Adipocyte (in vitro differentiated cells): ENCODE measurements around the gene PEAK1.

ENCODE experiments used
- DNase-seq: peaks from one replicate; pipeline ENCODE4 v3.0.0-alpha.2; 2015; ENCODE audit warnings: low read depth
- H3K27me3 ChIP-seq: replicated peaks from 2 replicates; pipeline ENCODE4 v1.7.0; 2013; ENCODE audit warnings: mild to moderate bottlenecking, low read length, moderate library complexity; ENCODE audit not compliant: control insufficient read depth, insufficient read depth
- H3K36me3 ChIP-seq: 2 replicates; pipeline ENCODE4 v1.7.0; 2013; ENCODE audit warnings: low read length, mild to moderate bottlenecking, moderate library complexity; ENCODE audit not compliant: control insufficient read depth, insufficient read depth, severe bottlenecking
- H3K4me1 ChIP-seq: 2 replicates; pipeline ENCODE4 v1.7.0; 2013; ENCODE audit warnings: mild to moderate bottlenecking, low read length, moderate library complexity; ENCODE audit not compliant: control insufficient read depth, insufficient read depth
- H3K4me3 ChIP-seq: 2 replicates; pipeline ENCODE4 v1.7.0; 2013; ENCODE audit warnings: mild to moderate bottlenecking, low read length, moderate library complexity
- H3K9ac ChIP-seq: 2 replicates; pipeline ENCODE4 v1.7.0; 2013; ENCODE audit warnings: mild to moderate bottlenecking, low read length, moderate library complexity
- H3K9me3 ChIP-seq: 2 replicates; pipeline ENCODE4 v1.7.0; 2013; ENCODE audit warnings: mild to moderate bottlenecking, low read length, moderate library complexity; ENCODE audit not compliant: control insufficient read depth

The PEAK1 gene

DNA sequence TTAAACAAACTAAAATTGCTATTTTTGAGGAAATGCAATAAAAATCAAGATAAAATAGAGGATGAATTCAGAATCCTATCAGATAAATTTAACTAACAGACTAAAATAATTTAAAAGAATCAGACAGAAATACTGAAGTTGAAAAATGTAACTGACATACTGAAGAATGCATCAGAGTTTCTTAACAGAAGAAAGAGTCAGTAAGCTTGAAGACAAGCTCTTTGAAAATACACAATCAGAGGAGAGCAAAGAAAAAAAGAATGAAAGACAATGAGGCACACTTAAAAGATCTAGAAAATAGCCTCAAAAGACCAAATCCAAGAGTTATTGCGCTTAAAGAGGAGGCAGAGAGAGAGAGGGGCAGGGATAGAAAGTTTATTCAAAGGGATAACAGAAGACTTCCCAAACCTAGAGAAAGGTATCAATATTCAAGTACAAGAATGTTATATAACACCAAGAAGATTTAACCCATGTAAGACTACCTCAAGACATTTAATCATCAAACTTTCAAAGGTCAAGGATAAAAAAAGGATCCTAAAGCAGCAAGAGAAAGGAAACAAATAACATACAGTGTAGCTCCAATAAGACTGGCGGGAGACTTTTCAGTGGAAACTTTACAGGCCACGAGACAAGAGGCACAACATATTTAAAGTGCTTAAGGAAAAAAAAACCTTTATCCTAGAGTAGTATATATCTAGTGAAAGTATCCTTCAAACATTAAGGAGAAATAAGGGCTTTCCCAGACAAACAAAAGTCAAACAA, 24.7 kb downstream of the PEAK1 start:
- Histone ChIP-seq H3K9me3 (peaks cover 22% of the 10 kb centered on the region), H3K4me1 (peaks cover 9% of the 10 kb centered on the region), H3K9ac (no peak overlapping the region), H3K36me3 (no peaks in the 10 kb centered on the region), H3K4me3 (no peak overlapping the region), H3K27me3 (no peaks in the 10 kb centered on the region)
- no peak for DNase-seq

DNA sequence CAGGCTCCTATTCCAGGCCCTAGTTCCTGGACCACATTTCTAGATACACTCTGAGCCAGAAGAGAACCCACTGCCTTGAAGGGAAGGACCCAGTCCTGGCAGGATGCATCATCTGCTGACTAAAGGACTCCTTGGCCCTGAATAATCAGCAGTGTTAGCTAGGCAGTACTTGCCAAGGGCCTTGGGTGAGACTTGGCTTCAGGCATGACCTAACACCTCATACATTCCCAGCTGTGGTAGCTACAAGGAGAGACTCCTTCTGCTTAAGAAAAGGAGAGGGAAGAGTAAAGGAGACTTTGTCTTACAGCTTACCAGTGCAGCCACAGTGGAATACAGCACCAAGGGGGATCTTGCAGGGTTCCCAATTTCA, 26.4 kb downstream of the PEAK1 start:
- DNase-seq: no peak

GRCh38 chr15:77392762-77393470, 27.0 kb downstream of the PEAK1 start:
- H3K36me3 ChIP-seq: no peaks in the 10 kb centered on the region
- H3K27me3 ChIP-seq: no peaks in the 10 kb centered on the region
- no peak overlapping the region for H3K4me3 ChIP-seq
- H3K9me3 ChIP-seq: peaks cover 6% of the 10 kb centered on the region
- H3K4me1 ChIP-seq: peaks cover 19% of the 10 kb centered on the region
- no peak for DNase-seq
- H3K9ac ChIP-seq: no peak overlapping the region

More for the DNA sequence above, 26.4 kb downstream of the PEAK1 start:
- Histone ChIP-seq H3K4me3 (no peak overlapping the region), H3K36me3 (no peaks in the 10 kb centered on the region), H3K9ac (no peak overlapping the region), H3K4me1 (peaks cover 17% of the 10 kb centered on the region), H3K9me3 (peaks cover 10% of the 10 kb centered on the region), H3K27me3 (no peaks in the 10 kb centered on the region)

DNA sequence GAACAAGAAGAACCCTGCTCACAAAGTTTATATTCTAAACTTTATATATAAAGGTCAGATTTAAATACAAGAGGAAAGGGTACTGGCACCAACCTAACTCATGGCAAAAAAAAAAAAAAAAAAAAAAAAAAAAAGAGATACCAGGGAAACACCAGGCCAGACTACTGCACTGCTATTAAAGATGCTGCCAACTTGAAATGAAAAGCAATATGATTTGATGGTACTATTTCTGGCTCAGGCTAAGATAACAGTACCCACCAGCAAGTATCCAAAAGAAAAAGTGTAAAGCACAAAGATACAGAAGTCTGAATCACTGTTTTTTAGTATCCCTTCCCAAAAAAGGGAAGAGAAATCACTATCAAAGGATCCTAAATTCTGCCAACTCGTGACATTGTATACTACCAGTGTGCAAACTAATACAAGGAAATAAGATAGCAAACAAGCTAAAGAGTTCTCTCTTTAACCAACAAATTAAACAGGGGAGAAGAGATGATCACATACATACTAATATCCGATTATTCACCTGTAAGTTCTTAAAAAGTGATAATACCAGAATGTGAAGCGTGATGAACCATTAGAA, 28.4 kb downstream of the PEAK1 start:
- Histone ChIP-seq H3K9me3 (peaks cover 6% of the 10 kb centered on the region), H3K4me1 (peaks cover 26% of the 10 kb centered on the region), H3K27me3 (no peaks in the 10 kb centered on the region), H3K4me3 (no peak overlapping the region), H3K9ac (no peak overlapping the region), H3K36me3 (no peaks in the 10 kb centered on the region)
- DNase-seq: no peak

DNA sequence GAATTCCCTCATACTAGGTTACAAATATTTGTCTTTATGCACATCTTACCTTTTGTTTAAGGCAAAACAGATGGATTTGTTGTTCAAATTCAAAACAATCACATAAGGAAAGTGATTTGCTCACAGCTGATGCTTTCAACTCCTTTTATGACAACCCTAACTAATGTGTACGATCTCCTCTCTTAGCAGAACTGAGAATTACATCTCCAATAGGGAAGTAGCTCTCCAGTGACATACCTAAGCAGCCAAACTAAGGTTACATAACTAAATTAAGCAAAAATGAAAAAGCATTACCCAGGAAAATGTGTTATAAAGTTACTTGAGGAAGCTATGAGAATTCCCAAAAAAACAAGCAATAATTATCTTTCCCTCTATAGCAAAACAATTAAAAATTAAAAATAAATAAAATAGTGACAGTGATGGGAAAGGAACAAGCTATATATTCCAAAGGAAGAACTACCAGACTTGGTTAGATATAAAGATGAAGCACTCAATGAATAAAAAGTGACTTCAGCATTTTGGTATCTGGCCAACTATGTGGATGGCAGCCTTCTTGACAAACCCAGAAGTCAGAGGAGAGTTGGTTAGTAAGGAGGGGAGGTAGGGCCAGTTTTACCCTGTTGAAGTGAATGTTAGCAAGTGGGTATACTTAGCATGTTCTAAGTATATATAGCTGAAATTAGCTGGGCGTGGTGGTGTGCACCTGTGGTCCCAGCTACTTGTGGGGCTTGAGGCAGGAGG, 32.4 kb downstream of the PEAK1 start:
- H3K36me3 ChIP-seq: no peaks in the 10 kb centered on the region
- H3K4me1 ChIP-seq: peaks cover 45% of the 10 kb centered on the region
- no peak for DNase-seq
- H3K27me3 ChIP-seq: no peaks in the 10 kb centered on the region
- no peak overlapping the region for H3K9ac ChIP-seq
- H3K4me3 ChIP-seq: no peak overlapping the region
- no peaks in the 10 kb centered on the region for H3K9me3 ChIP-seq

DNA sequence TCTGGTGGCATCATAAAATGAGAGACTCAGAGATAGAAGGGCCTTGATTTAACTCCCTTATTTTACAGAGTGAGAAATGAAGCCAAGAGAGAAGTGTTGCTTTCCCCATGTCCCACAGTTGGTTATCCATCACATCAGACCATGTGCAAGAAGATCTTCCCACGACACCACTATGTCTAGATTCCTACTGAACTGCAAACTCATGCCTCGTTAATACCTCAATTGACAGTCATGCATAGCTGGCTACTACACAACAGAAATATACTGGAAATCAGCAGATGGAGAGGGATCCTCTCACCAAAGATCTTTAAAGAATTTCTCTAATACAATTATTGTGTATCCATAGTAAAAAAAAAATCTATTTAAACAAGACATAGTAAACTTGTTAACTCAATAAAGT, 33.3 kb downstream of the PEAK1 start:
- no peak overlapping the region for H3K9ac ChIP-seq
- no peaks in the 10 kb centered on the region for H3K9me3 ChIP-seq
- peaks cover 45% of the 10 kb centered on the region for H3K4me1 ChIP-seq
- H3K36me3 ChIP-seq: no peaks in the 10 kb centered on the region
- H3K27me3 ChIP-seq: no peaks in the 10 kb centered on the region
- no peak overlapping the region for H3K4me3 ChIP-seq
- DNase-seq: no peak

- Histone ChIP-seq H3K9ac (no peak overlapping the region), H3K36me3 (no peaks in the 10 kb centered on the region), H3K9me3 (no peaks in the 10 kb centered on the region), H3K4me3 (no peak overlapping the region), H3K4me1 (peaks cover 31% of the 10 kb centered on the region), H3K27me3 (no peaks in the 10 kb centered on the region)
- peak; percentile 18 for DNase-seq
Measured at GRCh38 chr15:77384589-77385359, 35.1 kb downstream of the PEAK1 start.

DNA sequence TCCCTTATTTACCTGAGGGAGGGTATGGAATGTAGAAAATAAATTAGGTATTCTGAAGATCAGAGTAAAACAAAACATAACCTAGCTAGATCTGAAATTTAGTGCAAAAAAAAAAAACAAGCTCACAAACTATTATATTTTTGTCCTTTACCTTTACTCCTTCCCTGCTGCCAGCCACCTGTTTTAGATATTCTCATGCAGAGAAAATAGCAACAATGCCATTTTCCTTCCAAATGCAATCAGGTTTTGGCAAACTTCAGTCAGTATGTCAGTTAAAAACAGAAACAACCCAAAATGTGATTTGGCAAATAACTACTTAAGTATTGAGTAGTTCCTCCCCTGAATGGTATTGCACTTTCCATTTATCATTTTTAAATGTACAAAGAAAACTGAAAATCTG, 35.8 kb downstream of the PEAK1 start:
- H3K36me3 ChIP-seq: no peaks in the 10 kb centered on the region
- no peak overlapping the region for H3K4me3 ChIP-seq
- no peak overlapping the region for H3K9ac ChIP-seq
- peaks cover 27% of the 10 kb centered on the region for H3K4me1 ChIP-seq
- no peaks in the 10 kb centered on the region for H3K9me3 ChIP-seq
- H3K27me3 ChIP-seq: no peaks in the 10 kb centered on the region
- DNase-seq: no peak

GRCh38 chr15:77380033-77380432, 39.9 kb downstream of the PEAK1 start:
- peaks cover 18% of the 10 kb centered on the region for H3K4me1 ChIP-seq
- no peaks in the 10 kb centered on the region for H3K36me3 ChIP-seq
- H3K9ac ChIP-seq: no peak overlapping the region
- DNase-seq: no peak
- no peaks in the 10 kb centered on the region for H3K27me3 ChIP-seq
- H3K9me3 ChIP-seq: no peaks in the 10 kb centered on the region
- no peak overlapping the region for H3K4me3 ChIP-seq

- DNase-seq: no peak
- H3K36me3 ChIP-seq: no peaks in the 10 kb centered on the region
- no peak overlapping the region for H3K4me3 ChIP-seq
- H3K9me3 ChIP-seq: no peaks in the 10 kb centered on the region
- H3K4me1 ChIP-seq: no peaks in the 10 kb centered on the region
- no peak overlapping the region for H3K9ac ChIP-seq
- no peaks in the 10 kb centered on the region for H3K27me3 ChIP-seq
Measured at GRCh38 chr15:77376770-77377169, 43.1 kb downstream of the PEAK1 start.
